Activated CD8-positive, alpha-beta memory T cell treated with anti-CD3 and anti-CD28 coated beads for 24 hours (primary cell): ENCODE measurements around the gene SEC24B.
"Not testable (repeated sequence)": the region's sequence is repeated elsewhere in the genome, so short reads cannot be mapped to it uniquely, and the experiment has no call there.

Experiments used
- DNase-seq: peaks from one replicate; pipeline ENCODE4 v3.0.0-alpha.2; 2020

Gene SEC24B

GRCh38 chr4:109434007-109434971 is 674 bp downstream of the SEC24B start:
- peak; percentile 68 for DNase-seq

GRCh38 chr4:109435635-109436034 is 2.0 kb downstream of the SEC24B start:
- no peak for DNase-seq

- DNase-seq, result no peak
Observed at GRCh38 chr4:109436504-109436903, 2.9 kb downstream of the SEC24B start.

GRCh38 chr4:109440948-109441347 is 7.3 kb downstream of the SEC24B start:
- no peak for DNase-seq

GRCh38 chr4:109441862-109442458 is 8.3 kb downstream of the SEC24B start:
- no peak for DNase-seq

GRCh38 chr4:109444182-109444844 is 10.7 kb downstream of the SEC24B start:
- DNase-seq, result no peak

GRCh38 chr4:109447278-109447677 is 13.7 kb downstream of the SEC24B start:
- DNase-seq, result no peak

GRCh38 chr4:109451544-109452273 is 18.1 kb downstream of the SEC24B start:
- no peak for DNase-seq

GRCh38 chr4:109453110-109453509 is 19.5 kb downstream of the SEC24B start:
- DNase-seq, result not testable (repeated sequence)

GRCh38 chr4:109462297-109462696 is 28.7 kb downstream of the SEC24B start:
- no peak for DNase-seq

GRCh38 chr4:109462802-109463201 is 29.2 kb downstream of the SEC24B start:
- no peak for DNase-seq

GRCh38 chr4:109465069-109465468 is 31.5 kb downstream of the SEC24B start:
- no peak for DNase-seq

GRCh38 chr4:109469915-109470314 is 36.3 kb downstream of the SEC24B start:
- no peak for DNase-seq

- DNase-seq, result no peak
Observed at GRCh38 chr4:109472343-109472761, 38.7 kb downstream of the SEC24B start.

- DNase-seq, result no peak
Observed at GRCh38 chr4:109473824-109474223, 40.2 kb downstream of the SEC24B start.

GRCh38 chr4:109486007-109486406 is 52.4 kb downstream of the SEC24B start:
- no peak for DNase-seq

GRCh38 chr4:109494563-109494962 is 60.9 kb downstream of the SEC24B start:
- no peak for DNase-seq

- no peak for DNase-seq
Observed at GRCh38 chr4:109495514-109495913, 61.9 kb downstream of the SEC24B start.

GRCh38 chr4:109496875-109497274 is 63.3 kb downstream of the SEC24B start:
- DNase-seq, result no peak

- no peak for DNase-seq
Observed at GRCh38 chr4:109497511-109497910, 63.9 kb downstream of the SEC24B start.

- DNase-seq, result no peak
Observed at GRCh38 chr4:109499513-109499912, 65.9 kb downstream of the SEC24B start.

GRCh38 chr4:109506890-109507289 is 73.3 kb downstream of the SEC24B start:
- DNase-seq, result no peak

- no peak for DNase-seq
Observed at GRCh38 chr4:109510687-109511086, 77.1 kb downstream of the SEC24B start.
